Gastroesophageal sphincter (tissue), 4 donors: Measurements from ENCODE around the gene KLF14. TPM values are rescaled to one million over a fixed set of nuclear protein-coding genes. Genes with fewer than 3 reads are reported as not detected.
A peak's percentile ranks its signal among the peaks of the same experiment; 100 is the strongest.

Source experiments
- ATAC-seq: fragments of 150-250 bp; one replicate; pipeline ENCODE4 v1.9.1; 2016; ENCODE audit warnings: mild to moderate bottlenecking, moderate library complexity
- H3K27ac ChIP-seq, 4 donors: fragments of 200-600 bp; sonication (generic) in 3 of 4; 1 replicate in 3 of 4; 2 replicates in 1 of 4; pipeline ENCODE4 v1.5.1; 2016 to 2019
- H3K27me3 ChIP-seq: fragments of 200-600 bp; sonication (generic); one replicate; pipeline ENCODE4 v1.5.1; 2019
- H3K36me3 ChIP-seq, 2 donors: fragments of 200-600 bp; sonication (generic); one replicate each; pipeline ENCODE4 v1.5.1; 2019; ENCODE audit warnings: control low read depth in 1 of 2
- H3K4me1 ChIP-seq, 3 donors: fragments of 200-600 bp; sonication (generic); 1 replicate in 2 of 3; 2 replicates in 1 of 3; pipeline ENCODE4 v1.5.1; 2016 to 2019; ENCODE audit warnings: control low read depth in 2 of 3
- H3K4me3 ChIP-seq, 2 donors: fragments of 200-600 bp; sonication (generic); one replicate each; pipeline ENCODE4 v1.5.1; 2019; ENCODE audit warnings: mild to moderate bottlenecking in 1 of 2, moderate library complexity in 1 of 2
- H3K9me3 ChIP-seq, 3 donors: fragments of 200-600 bp; sonication (generic); one replicate each; pipeline ENCODE4 v1.5.1; 2017 to 2019; ENCODE audit warnings: control low read depth in 2 of 3
- CTCF ChIP-seq, 4 experiments: fragments of 200-600 bp in 2 of 4; fragments of 450-650 bp in 2 of 4; sonication (generic) in 1 of 4; IDR thresholded peaks; one replicate each; pipeline ENCODE4 v1.5.1; 2017 to 2019; ENCODE audit warnings: antibody characterized with exemption in 4 of 4, mild to moderate bottlenecking in 2 of 4, moderate library complexity in 2 of 4
- EP300 ChIP-seq: sonication (generic); formaldehyde crosslinking; IDR thresholded peaks from one replicate; pipeline ENCODE4 v1.6.1; 2017; ENCODE audit warnings: antibody characterized with exemption, mild to moderate bottlenecking
- POLR2A ChIP-seq, 2 donors: fragments of 450-650 bp; IDR thresholded peaks; one replicate each; pipeline ENCODE4 v1.6.1; 2017; ENCODE audit warnings: antibody characterized with exemption in 2 of 2, mild to moderate bottlenecking in 2 of 2, moderate library complexity in 1 of 2
- POLR2AphosphoS5 ChIP-seq: sonication (generic); formaldehyde crosslinking; IDR thresholded peaks from one replicate; pipeline ENCODE4 v1.6.1; 2017; ENCODE audit warnings: antibody characterized with exemption
- WGBS, 2 donors: methylation state at CpG; one replicate each; pipeline ENCODE4 v1.1.5; 2018; ENCODE audit warnings: low coverage in 1 of 2; 5-methylcytosine and 5-hydroxymethylcytosine counted together
- total RNA-seq, 4 donors: library from RNA; depleted of rRNA; stranded (reverse); fragments of >200 nt; gene quantifications; one replicate each; pipeline ENCODE4 v1.1.0, GENCODE V29; 2016

The KLF14 gene
- total RNA-seq, 4 donors from 2014 or later, result 0.08 to 0.16 TPM; not detected in 2

- Histone ChIP-seq H3K4me3 (no peak overlapping the region), H3K27ac (no peak overlapping the region), H3K9me3 (peaks cover 0 to 5% (median 0%) of the 10 kb centered on the region in 3 donors), H3K4me1 (no peaks in the 10 kb centered on the region), H3K36me3 (no peaks in the 10 kb centered on the region), H3K27me3 (peaks cover 98% of the 10 kb centered on the region)
- ATAC-seq, result no peak
- TF ChIP-seq POLR2A (IDR thresholded peaks at IDR 0.05), result no peak
- TF ChIP-seq POLR2AphosphoS5, result no peak
- no peak for TF ChIP-seq CTCF (IDR thresholded peaks at IDR 0.05)
- no peak for TF ChIP-seq EP300
- 15 to 67% methylated on average over 1 to 3 of the region's 3 CpGs for WGBS, 2 donors
These were observed 7.5 kb upstream of the KLF14 start for GRCh38 chr7:130741331-130741995.

- H3K4me1 ChIP-seq, result no peaks in the 10 kb centered on the region
- no peak overlapping the region for H3K27ac ChIP-seq
- peaks cover 0 to 11% (median 0%) of the 10 kb centered on the region in 3 donors for H3K9me3 ChIP-seq
- H3K4me3 ChIP-seq, result no peak overlapping the region
- WGBS, 2 donors, result 61 to 65% methylated on average over 4 of the region's 4 CpGs
- ATAC-seq, result no peak
- no peak for TF ChIP-seq EP300
- TF ChIP-seq CTCF (IDR thresholded peaks at IDR 0.05), result no peak
- no peak for TF ChIP-seq POLR2AphosphoS5
- no peak for TF ChIP-seq POLR2A (IDR thresholded peaks at IDR 0.05)
- H3K36me3 ChIP-seq, result no peaks in the 10 kb centered on the region
- peaks cover 98% of the 10 kb centered on the region for H3K27me3 ChIP-seq
These were observed 6.6 kb upstream of the KLF14 start for GRCh38 chr7:130740606-130741005.

GRCh38 chr7:130736298-130736900 is 2.4 kb upstream of the KLF14 start:
- peaks cover 0 to 52% (median 7%) of the 10 kb centered on the region in 3 donors for H3K9me3 ChIP-seq
- WGBS, 2 donors, result 49 to 62% methylated on average over 5 of the region's 5 CpGs
- TF ChIP-seq CTCF (IDR thresholded peaks at IDR 0.05) (no peak), POLR2A (IDR thresholded peaks at IDR 0.05) (no peak), EP300 (no peak)
- no peaks in the 10 kb centered on the region for H3K4me1 ChIP-seq
- no peak overlapping the region for H3K4me3 ChIP-seq
- no peak overlapping the region for H3K27ac ChIP-seq
- no peak for ATAC-seq
- H3K36me3 ChIP-seq, result peaks cover 3 to 13% of the 10 kb centered on the region in 2 donors
- peaks cover 100% of the 10 kb centered on the region for H3K27me3 ChIP-seq

- H3K27ac ChIP-seq, result no peak overlapping the region
- peaks cover 0 to 65% (median 7%) of the 10 kb centered on the region in 3 donors for H3K9me3 ChIP-seq
- ATAC-seq, result no peak
- H3K27me3 ChIP-seq, result peaks cover 100% of the 10 kb centered on the region
- H3K4me1 ChIP-seq, result no peaks in the 10 kb centered on the region
- no peak for TF ChIP-seq CTCF (IDR thresholded peaks at IDR 0.05)
- peaks cover 3 to 13% of the 10 kb centered on the region in 2 donors for H3K36me3 ChIP-seq
- H3K4me3 ChIP-seq, result peak overlapping the region in 1 of 2 donors; percentile 44
- 19 to 21% methylated on average over 12 to 13 of the region's 13 CpGs for WGBS, 2 donors
These were observed 1.1 kb upstream of the KLF14 start for GRCh38 chr7:130734815-130735716.
